Smooth muscle cell (in vitro differentiated cells): ENCODE data around the gene OR13C5. TPM values are rescaled to one million over a fixed set of nuclear protein-coding genes. Genes with fewer than 3 reads are reported as not detected.

Experiments used
- DNase-seq: peaks from one replicate; lab custom pipeline; 2025; ENCODE audit not compliant: unreplicated experiment; lab: John Stamatoyannopoulos, UW
- H2AFZ ChIP-seq: fragments of 200-600 bp; sonication (generic); 2 replicates; pipeline ENCODE4 v1.6.0; 2016; ENCODE audit warnings: antibody characterized with exemption, low read depth, mild to moderate bottlenecking
- H3F3A ChIP-seq: fragments of 200-600 bp; sonication (generic); 2 replicates; pipeline ENCODE4 v1.6.0; 2017; ENCODE audit warnings: antibody characterized with exemption, low read depth
- H3K27ac ChIP-seq: fragments of 200-600 bp; sonication (generic); 2 replicates; pipeline ENCODE4 v1.5.1; 2016; ENCODE audit warnings: low read depth, mild to moderate bottlenecking
- H3K27me3 ChIP-seq: fragments of 200-600 bp; sonication (generic); 2 replicates; pipeline ENCODE4 v1.6.1; 2016; ENCODE audit warnings: low read depth, mild to moderate bottlenecking
- H3K36me3 ChIP-seq: fragments of 200-600 bp; sonication (generic); 2 replicates; pipeline ENCODE4 v1.5.1; 2016; ENCODE audit warnings: low read depth
- H3K4me1 ChIP-seq: fragments of 200-600 bp; sonication (generic); 2 replicates; pipeline ENCODE4 v1.5.1; 2016; ENCODE audit warnings: low read depth
- H3K4me2 ChIP-seq: fragments of 200-600 bp; sonication (generic); 2 replicates; pipeline ENCODE4 v1.6.0; 2016; ENCODE audit warnings: mild to moderate bottlenecking
- H3K4me3 ChIP-seq: fragments of 200-600 bp; sonication (generic); 2 replicates; pipeline ENCODE4 v1.5.1; 2016; ENCODE audit warnings: mild to moderate bottlenecking
- H3K79me2 ChIP-seq: fragments of 200-600 bp; sonication (generic); 2 replicates; pipeline ENCODE4 v1.6.0; 2016; ENCODE audit warnings: low read depth, mild to moderate bottlenecking
- H3K9ac ChIP-seq: fragments of 200-600 bp; sonication (generic); 2 replicates; pipeline ENCODE4 v1.6.0; 2016; ENCODE audit warnings: low read depth
- H3K9me3 ChIP-seq: fragments of 200-600 bp; sonication (generic); replicated peaks from 2 replicates; pipeline ENCODE4 v1.5.1; 2016; ENCODE audit warnings: low read depth
- H4K20me1 ChIP-seq: fragments of 200-600 bp; sonication (generic); 2 replicates; pipeline ENCODE4 v1.6.0; 2016; ENCODE audit warnings: low read depth
- WGBS: methylation state at CpG from one replicate; pipeline ENCODE4 v1.1.7; 2016; ENCODE audit warnings: low lambda C conversion rate; 5-methylcytosine and 5-hydroxymethylcytosine counted together
- polyA plus RNA-seq: library from polyadenylated mRNA; unstranded; fragments of >200 nt; fragmentation: Nextera tagmentation; extraction: Ambion mirVana; gene quantifications from 2 replicates; pipeline ENCODE4 v1.2.1, GENCODE V29; 2016
- total RNA-seq: library from RNA; depleted of rRNA; stranded (reverse); fragments of >200 nt; gene quantifications from 2 replicates; pipeline ENCODE4 v1.2.3, GENCODE V29; 2014
- TF ChIP-seq, protein P1 (sequence below): fragments of 200-600 bp; sonication (generic); IDR thresholded peaks from 2 replicates; pipeline ENCODE4 v1.5.1; 2017; ENCODE audit warnings: borderline replicate concordance, mild to moderate bottlenecking, antibody characterized with exemption; ENCODE audit not compliant: insufficient read depth, poor library complexity, severe bottlenecking

OR13C5 gene
- total and polyA plus RNA-seq, 2 experiments from 2014 or later = not detected

DNA sequence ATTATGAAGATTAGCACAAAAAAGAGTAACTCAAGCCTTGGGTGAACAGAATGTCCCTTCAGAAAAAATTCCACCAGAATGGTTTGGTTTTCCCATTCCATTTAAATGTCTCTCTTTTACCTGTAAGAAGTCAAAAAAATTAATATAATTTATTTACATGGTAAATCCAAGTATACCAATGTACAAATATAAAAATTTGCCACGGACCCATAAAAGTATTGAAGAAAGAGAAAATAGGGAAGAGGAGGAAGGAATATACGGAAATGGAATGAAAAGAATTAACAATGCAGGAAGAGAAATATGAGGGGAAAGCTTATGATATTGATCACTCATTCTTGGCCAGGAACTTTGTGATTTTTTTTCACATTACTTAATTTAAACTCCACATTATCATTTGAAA is 18.9 kb upstream of the OR13C5 start, which contains the start of gene OR13C9:
Gene OR13C9 (minus strand): TSS at position 101 of the 400 bp plus-strand sequence. CDS start 0 bp downstream, at position 101.
- no peak within 1 kb of the TSS for H3K4me3 ChIP-seq

DNA sequence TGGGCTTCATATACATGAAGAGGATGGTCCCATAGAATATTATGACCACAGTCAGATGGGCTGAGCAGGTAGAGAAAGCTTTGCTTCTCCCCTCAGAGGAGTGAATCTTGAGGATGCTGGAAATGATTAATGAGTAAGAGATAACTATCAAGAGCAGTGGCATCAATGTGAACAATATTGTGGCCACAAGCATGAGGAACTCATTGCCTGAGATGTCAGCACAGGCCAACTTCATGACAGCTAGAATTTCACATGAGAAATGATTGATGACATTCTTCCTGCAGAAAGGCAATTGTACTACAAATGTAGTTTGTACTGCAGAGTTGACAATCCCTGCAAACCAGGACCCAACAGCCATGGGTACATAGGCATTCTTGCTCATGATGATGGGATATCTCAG is 18.2 kb upstream of the OR13C5 start:
- H3K9ac ChIP-seq = no peak overlapping the region
- no peak overlapping the region for H3K27ac ChIP-seq
- H3K36me3 ChIP-seq = no peaks in the 10 kb centered on the region
- H3K4me1 ChIP-seq = no peaks in the 10 kb centered on the region
- no peak overlapping the region for H3K4me2 ChIP-seq
- no peaks in the 10 kb centered on the region for H3K79me2 ChIP-seq
- H3K4me3 ChIP-seq = no peak overlapping the region
- no peaks in the 10 kb centered on the region for H3K9me3 ChIP-seq
- no peak for DNase-seq
- TF ChIP-seq, protein P1, sequence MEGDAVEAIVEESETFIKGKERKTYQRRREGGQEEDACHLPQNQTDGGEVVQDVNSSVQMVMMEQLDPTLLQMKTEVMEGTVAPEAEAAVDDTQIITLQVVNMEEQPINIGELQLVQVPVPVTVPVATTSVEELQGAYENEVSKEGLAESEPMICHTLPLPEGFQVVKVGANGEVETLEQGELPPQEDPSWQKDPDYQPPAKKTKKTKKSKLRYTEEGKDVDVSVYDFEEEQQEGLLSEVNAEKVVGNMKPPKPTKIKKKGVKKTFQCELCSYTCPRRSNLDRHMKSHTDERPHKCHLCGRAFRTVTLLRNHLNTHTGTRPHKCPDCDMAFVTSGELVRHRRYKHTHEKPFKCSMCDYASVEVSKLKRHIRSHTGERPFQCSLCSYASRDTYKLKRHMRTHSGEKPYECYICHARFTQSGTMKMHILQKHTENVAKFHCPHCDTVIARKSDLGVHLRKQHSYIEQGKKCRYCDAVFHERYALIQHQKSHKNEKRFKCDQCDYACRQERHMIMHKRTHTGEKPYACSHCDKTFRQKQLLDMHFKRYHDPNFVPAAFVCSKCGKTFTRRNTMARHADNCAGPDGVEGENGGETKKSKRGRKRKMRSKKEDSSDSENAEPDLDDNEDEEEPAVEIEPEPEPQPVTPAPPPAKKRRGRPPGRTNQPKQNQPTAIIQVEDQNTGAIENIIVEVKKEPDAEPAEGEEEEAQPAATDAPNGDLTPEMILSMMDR = no peak
- no peaks in the 10 kb centered on the region for H3K27me3 ChIP-seq
- H2AFZ ChIP-seq = no peak overlapping the region
- no peaks in the 10 kb centered on the region for H4K20me1 ChIP-seq
- H3F3A ChIP-seq = no peaks in the 10 kb centered on the region

More for the DNA sequence above, 18.9 kb upstream of the OR13C5 start, which contains the start of gene OR13C9:
- no peak for DNase-seq
- H3K27ac ChIP-seq = no peak within 1 kb of the TSS
- no peaks in the 10 kb centered on the region for H4K20me1 ChIP-seq
- no peaks in the 10 kb centered on the region for H3K79me2 ChIP-seq
- WGBS = 74% methylated on average over 2 of the region's 2 CpGs
- H2AFZ ChIP-seq = no peak within 1 kb of the TSS
- no peaks in the 10 kb centered on the region for H3F3A ChIP-seq
- H3K9me3 ChIP-seq = no peaks in the 10 kb centered on the region
- H3K27me3 ChIP-seq = no peaks in the 10 kb centered on the region
- no peaks in the 10 kb centered on the region for H3K36me3 ChIP-seq
- H3K9ac ChIP-seq = no peak within 1 kb of the TSS
- no peak within 1 kb of the TSS for H3K4me2 ChIP-seq
- H3K4me1 ChIP-seq = no peaks in the 10 kb centered on the region
- TF ChIP-seq, protein P1 = no peak

DNA sequence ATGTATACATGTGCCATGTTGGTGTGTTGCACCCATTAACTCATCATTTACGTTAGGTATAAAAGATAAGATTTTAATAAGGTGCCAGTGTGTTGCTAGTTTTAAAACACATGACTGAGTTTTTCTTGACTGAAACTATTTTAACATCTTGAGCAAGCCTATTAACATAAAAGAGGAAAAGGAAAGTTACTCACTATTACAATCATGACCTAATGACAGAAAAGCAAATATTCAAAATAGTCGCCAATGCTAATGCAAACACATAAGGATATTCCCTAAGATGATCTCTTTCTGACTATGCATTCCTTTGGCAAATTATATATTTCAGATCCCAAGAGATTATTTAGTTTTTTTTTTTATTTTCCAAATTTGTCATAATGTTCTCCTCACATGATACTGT is 12.0 kb upstream of the OR13C5 start:
- Histone ChIP-seq H3K27me3 (no peaks in the 10 kb centered on the region), H2AFZ (no peak overlapping the region), H3K9ac (no peak overlapping the region), H3K4me3 (no peak overlapping the region), H3K4me1 (peaks cover 10% of the 10 kb centered on the region), H3F3A (no peaks in the 10 kb centered on the region), H4K20me1 (no peaks in the 10 kb centered on the region), H3K9me3 (no peaks in the 10 kb centered on the region), H3K27ac (no peak overlapping the region), H3K36me3 (no peaks in the 10 kb centered on the region), H3K4me2 (no peak overlapping the region), H3K79me2 (no peaks in the 10 kb centered on the region)
- TF ChIP-seq, protein P1 = no peak
- WGBS = 77% methylated on average over 2 of the region's 2 CpGs
- DNase-seq = no peak

DNA sequence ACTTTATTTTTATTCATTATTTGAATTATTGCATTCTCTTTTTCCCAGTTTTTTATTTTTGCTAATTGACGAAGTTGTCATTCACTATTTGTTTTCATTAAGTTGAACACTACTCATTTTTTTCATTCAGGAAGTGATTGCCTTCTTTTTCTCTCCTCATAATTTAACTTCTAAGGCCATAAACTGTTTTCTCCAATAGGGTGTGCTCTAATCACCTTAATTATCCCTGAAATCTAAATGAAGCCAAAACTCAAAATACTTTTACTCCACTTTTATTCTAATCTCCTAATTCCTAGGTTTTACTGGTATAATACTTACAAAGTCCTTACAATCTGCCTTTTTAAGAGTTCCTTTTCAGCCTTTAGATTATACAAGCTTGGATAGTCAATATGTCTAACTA is 9.1 kb upstream of the OR13C5 start:
- Histone ChIP-seq H3K9me3 (no peaks in the 10 kb centered on the region), H3K4me2 (no peak overlapping the region), H3K36me3 (no peaks in the 10 kb centered on the region), H3K9ac (no peak overlapping the region), H3K27ac (no peak overlapping the region), H4K20me1 (no peaks in the 10 kb centered on the region), H3F3A (no peaks in the 10 kb centered on the region), H3K79me2 (no peaks in the 10 kb centered on the region), H3K4me3 (no peak overlapping the region), H3K27me3 (no peaks in the 10 kb centered on the region), H3K4me1 (peaks cover 11% of the 10 kb centered on the region), H2AFZ (no peak overlapping the region)
- 24% methylated on average over 1 of the region's 1 CpG for whole genome bisulfite sequencing
- TF ChIP-seq, protein P1 = peak; percentile 6
- DNase-seq = no peak
